ENCODE data around the gene SUCLG2. TPM values are rescaled to one million over a fixed set of nuclear protein-coding genes. Genes with fewer than 3 reads are reported as not detected.

SUCLG2 gene
- total and polyA plus RNA-seq, 2 of the 4 experiments (the other 2 are of a cell fraction): 26.8 to 34.6 TPM

GRCh38 chr3:67578416-67578815 is 76.0 kb downstream of the SUCLG2 start:
- Histone ChIP-seq H3K4me1 (ENCODE audit: control insufficient read depth, insufficient read depth, low read length) (peaks cover 2% of the 10 kb centered on the region), H4K20me1 (ENCODE audit: insufficient read depth, low read length) (no peaks in the 10 kb centered on the region), H3K36me3 (ENCODE audit: control insufficient read depth, insufficient read depth, low read length) (no peaks in the 10 kb centered on the region; the same call in 1 of the 2 replicates), H3K4me3 (ENCODE audit: insufficient read depth, low read depth, low read length) (no peak overlapping the region), H2BK5ac (ENCODE audit: low read depth, low read length, poor library complexity, severe bottlenecking) (no peak overlapping the region), H3K9ac (ENCODE audit: low read depth, low read length) (no peak overlapping the region), H3K9me1 (ENCODE audit: insufficient read depth, low read length) (0 out of 2 replicates have a peak, but pooled peaks cover 3% of the 10 kb centered on the region), H4K5ac (ENCODE audit: low read depth, low read length) (no peak overlapping the region), H3K79me1 (ENCODE audit: low read depth in 1 of 2, low read length in 2 of 2) (peaks cover 6% of the 10 kb centered on the region in 2 experiments; a peak in 1 of 4 replicates), H3K14ac (replicated peaks; ENCODE audit: low read depth, low read length) (no peak overlapping the region), H2BK20ac (ENCODE audit: low read depth, low read length) (no peak overlapping the region), H4K8ac (ENCODE audit: low read depth in 2 of 2, low read length in 2 of 2) (no peak overlapping the region), H3K23ac (ENCODE audit: low read depth, low read length) (no peak overlapping the region), H2BK120ac (ENCODE audit: low read depth, low read length) (no peak overlapping the region), H2AK9ac (replicated peaks; ENCODE audit: low read depth, low read length, poor library complexity) (no peak overlapping the region), H2BK15ac (ENCODE audit: low read depth, low read length) (no peak overlapping the region), H4K91ac (ENCODE audit: insufficient read depth, low read depth, low read length) (no peak overlapping the region), H3K18ac (ENCODE audit: low read depth, low read length) (no peak overlapping the region), H3K4ac (ENCODE audit: low read depth, low read length) (no peak overlapping the region), H3K9me3 (ENCODE audit: control insufficient read depth, insufficient read depth, low read length) (no peaks in the 10 kb centered on the region; the same call in 1 of the 2 replicates), H3K56ac (ENCODE audit: extremely low read depth, insufficient read depth, low read length) (no peak overlapping the region), H2AFZ (replicated peaks; ENCODE audit: low read length, poor library complexity) (no peak overlapping the region), H3K4me2 (ENCODE audit: low read depth, low read length) (no peak overlapping the region), H2AK5ac (ENCODE audit: low read depth, low read length) (no peak overlapping the region), H3K27me3 (ENCODE audit: control insufficient read depth, insufficient read depth, low read length) (no peaks in the 10 kb centered on the region), H3K27ac (ENCODE audit: insufficient read depth, low read length) (no peak overlapping the region)
- no peak for DNase-seq
- ATAC-seq (ENCODE audit: low read depth): no peak
- no TSS peak for BruUV-seq (replicated peaks)
- dilution Hi-C loops (cut with HindIII; ENCODE audit: low sequenced_read_pairs, unreplicated experiment) (no loop called here), in situ Hi-C loops (cut with MboI; ENCODE audit: low sequenced_read_pairs) (no loop called here), intact Hi-C loops (cut with micrococcal nuclease) (no loop called here)
- POLR2A ChIA-PET (ENCODE audit: unreplicated experiment): no interaction called here
- CTCF ChIA-PET: no interaction called here
- WGBS, 2 experiments (ENCODE audit: extremely low coverage in 2 of 2, insufficient read length in 1 of 2): no CpG with 5 or more reads among the region's 5 CpGs
- no peak for TF ChIP-seq BHLHE40 (IDR thresholded peaks at IDR 0.05; ENCODE audit: low read depth, low read length)
- no peak for TF ChIP-seq CHD1 (IDR thresholded peaks at IDR 0.05; ENCODE audit: low read depth, low read length)
- TF ChIP-seq RFX5 (IDR thresholded peaks at IDR 0.05; ENCODE audit: low read depth, low read length): no peak
- no peak for TF ChIP-seq SMC3 (IDR thresholded peaks at IDR 0.05; ENCODE audit: low read depth, low read length)
- TF ChIP-seq MAZ (IDR thresholded peaks at IDR 0.05; ENCODE audit: borderline replicate concordance, low read depth, low read length): no peak
- TF ChIP-seq MXI1 (IDR thresholded peaks at IDR 0.05; ENCODE audit: borderline replicate concordance, low read depth, low read length): no peak
- no peak for TF ChIP-seq NFE2L2 (IDR thresholded peaks at IDR 0.05; ENCODE audit: low read depth, low read length)
- TF ChIP-seq RAD21 (IDR thresholded peaks at IDR 0.05; ENCODE audit: low read length): no peak
- TF ChIP-seq CEBPB (IDR thresholded peaks at IDR 0.05; ENCODE audit: low read depth, low read length): no peak
- TF ChIP-seq POLR2A (IDR thresholded peaks at IDR 0.05; ENCODE audit: low read depth, low read length): no peak
- TF ChIP-seq FOS (IDR thresholded peaks at IDR 0.05; ENCODE audit: low read depth, low read length): no peak

Measured in IMR-90 (cell line).